ENCODE results near the gene EPB41L4A.

The EPB41L4A gene

GRCh38 chr5:112122353-112122752, 296.7 kb downstream of the EPB41L4A start:
- no peak overlapping the region for H3K27ac ChIP-seq (ENCODE audit: extremely low read depth, low read depth, low read length)
- no peak for TF ChIP-seq ZNF433 (tag by site-specific recombination; IDR thresholded peaks at IDR 0.05; ENCODE audit: low read depth)
- no peak for TF ChIP-seq ZBTB26 (tag by site-specific recombination; optimal IDR thresholded peaks at IDR 0.05)
- no peak for TF ChIP-seq HIC1 (tag by site-specific recombination; IDR thresholded peaks at IDR 0.05)
- TF ChIP-seq ZFHX2 (tag by site-specific recombination; conservative IDR thresholded peaks at IDR 0.05) = no peak
- no peak for TF ChIP-seq PRDM6 (tag by site-specific recombination; IDR thresholded peaks at IDR 0.05)
- TF ChIP-seq PRDM10 (tag by site-specific recombination; IDR thresholded peaks at IDR 0.05) = no peak
- no peak for TF ChIP-seq ZNF560 (tag by site-specific recombination; IDR thresholded peaks at IDR 0.05; ENCODE audit: borderline replicate concordance)
- no peak for TF ChIP-seq ZNF777 (tag by site-specific recombination; IDR thresholded peaks at IDR 0.05; ENCODE audit: borderline replicate concordance)
- no peak for TF ChIP-seq ZNF544 (tag by site-specific recombination; IDR thresholded peaks at IDR 0.05)
- TF ChIP-seq ZNF521 (tag by site-specific recombination; IDR thresholded peaks at IDR 0.05) = no peak
- TF ChIP-seq GLI4 (tag by site-specific recombination; IDR thresholded peaks at IDR 0.05) = no peak
- no peak for TF ChIP-seq ZNF362 (tag by site-specific recombination; IDR thresholded peaks at IDR 0.05)
- TF ChIP-seq ZNF513 (tag by site-specific recombination; IDR thresholded peaks at IDR 0.05) = no peak
- no peak for TF ChIP-seq ZNF626 (tag by site-specific recombination; IDR thresholded peaks at IDR 0.05)
- TF ChIP-seq HOXD13 (CRISPR knock-in tag; IDR thresholded peaks at IDR 0.05; ENCODE audit: borderline replicate concordance) = no peak
- no peak for TF ChIP-seq SCRT2 (tag by site-specific recombination; IDR thresholded peaks at IDR 0.05)
- no peak for TF ChIP-seq ZNF266 (tag by site-specific recombination; IDR thresholded peaks at IDR 0.05; ENCODE audit: low read depth)
- no peak for TF ChIP-seq ZNF658 (tag by site-specific recombination; IDR thresholded peaks at IDR 0.05)
- H3K36me3 ChIP-seq (ENCODE audit: control insufficient read depth in 2 of 2, insufficient read depth in 1 of 2, low read length in 2 of 2) = no peaks in the 10 kb centered on the region
- H3K9me3 ChIP-seq (ENCODE audit: control insufficient read depth, insufficient read depth, low read depth, low read length) = no peaks in the 10 kb centered on the region; the same call in 1 of the 2 replicates
- H3K4me3 ChIP-seq (ENCODE audit: low read depth, low read length) = no peak overlapping the region
- CTCF ChIA-PET = no interaction called here
- POLR2A ChIA-PET = no interaction called here
- no peaks in the 10 kb centered on the region for H3K4me1 ChIP-seq (ENCODE audit: control insufficient read depth, insufficient read depth, low read length)

All from HEK293 (cell line).